Neural progenitor cell (in vitro differentiated cells): ENCODE results near the gene ASTN2. TPM values are rescaled to one million over a fixed set of nuclear protein-coding genes. Genes with fewer than 3 reads are reported as not detected.
"Not testable (repeated sequence)": the region's sequence is repeated elsewhere in the genome, so short reads cannot be mapped to it uniquely, and the experiment has no call there.

Experiments used
- DNase-seq: peaks from one replicate; pipeline ENCODE4 v3.0.0-alpha.2; 2016; ENCODE audit warnings: low spot score
- H2AFZ ChIP-seq: fragments of 200-600 bp; sonication (generic); replicated peaks from 2 replicates; pipeline ENCODE4 v1.6.1; 2016; ENCODE audit warnings: antibody characterized with exemption
- H3F3A ChIP-seq: fragments of 200-600 bp; sonication (generic); 2 replicates; pipeline ENCODE4 v1.6.1; 2016; ENCODE audit warnings: antibody characterized with exemption, low read depth
- H3K27ac ChIP-seq: fragments of 200-600 bp; sonication (generic); 2 replicates; pipeline ENCODE4 v1.5.1; 2016; ENCODE audit warnings: mild to moderate bottlenecking
- H3K27me3 ChIP-seq: fragments of 200-600 bp; sonication (generic); 2 replicates; pipeline ENCODE4 v1.6.1; 2016; ENCODE audit warnings: mild to moderate bottlenecking, moderate library complexity
- H3K36me3 ChIP-seq: fragments of 200-600 bp; sonication (generic); 2 replicates; pipeline ENCODE4 v1.5.1; 2016
- H3K4me1 ChIP-seq: fragments of 200-600 bp; sonication (generic); 2 replicates; pipeline ENCODE4 v1.6.1; 2016; ENCODE audit warnings: mixed run types
- H3K4me2 ChIP-seq: fragments of 200-600 bp; sonication (generic); 2 replicates; pipeline ENCODE4 v1.6.1; 2016
- H3K4me3 ChIP-seq: fragments of 200-600 bp; sonication (generic); 2 replicates; pipeline ENCODE4 v1.5.1; 2016
- H3K79me2 ChIP-seq: fragments of 200-600 bp; sonication (generic); 2 replicates; pipeline ENCODE4 v1.6.1; 2016; ENCODE audit warnings: low read depth
- H3K9ac ChIP-seq: fragments of 200-600 bp; sonication (generic); 2 replicates; pipeline ENCODE4 v1.6.1; 2016
- H3K9me3 ChIP-seq: fragments of 200-600 bp; sonication (generic); 2 replicates; pipeline ENCODE4 v1.5.1; 2016; ENCODE audit warnings: low read depth
- H4K20me1 ChIP-seq: fragments of 200-600 bp; sonication (generic); 2 replicates; pipeline ENCODE4 v1.6.1; 2016; ENCODE audit warnings: low read depth
- H3K27ac Mint-ChIP-seq: 3 replicates; pipeline ENCODE4 v1.8.0; 2021; ENCODE audit warnings: mixed read lengths
- H3K27me3 Mint-ChIP-seq: 2 replicates; pipeline ENCODE4 v1.8.0; 2022; ENCODE audit warnings: low read depth, mild to moderate bottlenecking, inconsistent platforms, moderate library complexity, mixed read lengths; ENCODE audit not compliant: insufficient read depth
- H3K36me3 Mint-ChIP-seq: 3 replicates; pipeline ENCODE4 v1.8.0; 2021; ENCODE audit warnings: mixed read lengths
- H3K4me1 Mint-ChIP-seq: 3 replicates; pipeline ENCODE4 v1.8.0; 2021; ENCODE audit warnings: mixed read lengths
- H3K4me3 Mint-ChIP-seq: 3 replicates; pipeline ENCODE4 v1.8.0; 2021; ENCODE audit warnings: mild to moderate bottlenecking, moderate library complexity, mixed read lengths
- H3K9me3 Mint-ChIP-seq: 3 replicates; pipeline ENCODE4 v1.8.0; 2020; ENCODE audit warnings: mixed read lengths
- CTCF ChIP-seq: fragments of 200-600 bp; sonication (generic); IDR thresholded peaks from 2 replicates; pipeline ENCODE4 v1.5.1; 2017; ENCODE audit warnings: antibody characterized with exemption, mild to moderate bottlenecking
- EZH2 ChIP-seq: fragments of 200-600 bp; sonication (generic); IDR thresholded peaks from 2 replicates; pipeline ENCODE4 v1.6.1; 2017; ENCODE audit warnings: antibody characterized with exemption, mild to moderate bottlenecking, moderate library complexity
- EZH2phosphoT487 ChIP-seq: fragments of 200-600 bp; sonication (generic); IDR thresholded peaks from 2 replicates; pipeline ENCODE4 v1.6.1; 2017; ENCODE audit warnings: antibody characterized with exemption
- total RNA-seq: library from RNA; depleted of rRNA; stranded (reverse); fragments of >200 nt; gene quantifications from 2 replicates; pipeline ENCODE4 v1.2.3, GENCODE V29; 2015; ENCODE audit warnings: low replicate concordance

ASTN2 gene
- total RNA-seq, 1 donor from 2014 or later = 8.0 TPM

GRCh38 chr9:116895961-116896360 lies 518.9 kb downstream of the ASTN2 start:
- no peak for TF ChIP-seq CTCF
- TF ChIP-seq EZH2 = no peak
- no peak for TF ChIP-seq EZH2phosphoT487
- no peaks in the 10 kb centered on the region for H3K36me3 ChIP-seq
- Mint-ChIP-seq H3K36me3 (no peaks in the 10 kb centered on the region), H3K27me3 (no peaks in the 10 kb centered on the region), H3K4me3 (no peak overlapping the region), H3K9me3 (peaks cover 6% of the 10 kb centered on the region), H3K27ac (no peak overlapping the region), H3K4me1 (no peaks in the 10 kb centered on the region)
- no peak overlapping the region for H3K9ac ChIP-seq
- H3F3A ChIP-seq = no peaks in the 10 kb centered on the region
- no peaks in the 10 kb centered on the region for H4K20me1 ChIP-seq
- no peak overlapping the region for H3K4me3 ChIP-seq
- H2AFZ ChIP-seq = no peak overlapping the region
- no peaks in the 10 kb centered on the region for H3K9me3 ChIP-seq
- H3K4me1 ChIP-seq = no peaks in the 10 kb centered on the region
- no peaks in the 10 kb centered on the region for H3K27me3 ChIP-seq
- H3K4me2 ChIP-seq = no peak overlapping the region
- H3K79me2 ChIP-seq = no peaks in the 10 kb centered on the region
- H3K27ac ChIP-seq = no peak overlapping the region
- no peak for DNase-seq

GRCh38 chr9:116891424-116891823 lies 523.4 kb downstream of the ASTN2 start:
- Histone ChIP-seq H3K9me3 (no peaks in the 10 kb centered on the region), H3K36me3 (no peaks in the 10 kb centered on the region), H3K4me3 (no peak overlapping the region), H2AFZ (no peak overlapping the region), H3K27me3 (no peaks in the 10 kb centered on the region), H3K4me2 (no peak overlapping the region), H3K27ac (no peak overlapping the region), H4K20me1 (no peaks in the 10 kb centered on the region), H3F3A (no peaks in the 10 kb centered on the region), H3K4me1 (no peaks in the 10 kb centered on the region), H3K79me2 (no peaks in the 10 kb centered on the region), H3K9ac (no peak overlapping the region)
- no peaks in the 10 kb centered on the region for H3K27me3 Mint-ChIP-seq
- H3K9me3 Mint-ChIP-seq = no peaks in the 10 kb centered on the region
- H3K36me3 Mint-ChIP-seq = no peaks in the 10 kb centered on the region
- no peak overlapping the region for H3K27ac Mint-ChIP-seq
- H3K4me1 Mint-ChIP-seq = no peaks in the 10 kb centered on the region
- TF ChIP-seq EZH2phosphoT487 (no peak), CTCF (no peak), EZH2 (no peak)
- no peak for DNase-seq
- H3K4me3 Mint-ChIP-seq = no peak overlapping the region

- H3K9ac ChIP-seq, H3K27me3 ChIP-seq, H3K4me1 Mint-ChIP-seq, H3K4me3 Mint-ChIP-seq, H3F3A ChIP-seq, H2AFZ ChIP-seq, H3K4me1 ChIP-seq, DNase-seq, H3K27me3 Mint-ChIP-seq, H4K20me1 ChIP-seq, H3K4me3 ChIP-seq, H3K9me3 ChIP-seq, H3K36me3 Mint-ChIP-seq, H3K27ac Mint-ChIP-seq, H3K79me2 ChIP-seq, H3K27ac ChIP-seq, H3K4me2 ChIP-seq, H3K36me3 ChIP-seq, H3K9me3 Mint-ChIP-seq: not testable (repeated sequence)
These were observed 526.4 kb downstream of the ASTN2 start for GRCh38 chr9:116888476-116888875.

- Histone ChIP-seq H3K27me3 (no peaks in the 10 kb centered on the region), H3K4me2 (no peak overlapping the region), H4K20me1 (no peaks in the 10 kb centered on the region), H3F3A (no peaks in the 10 kb centered on the region), H3K79me2 (no peaks in the 10 kb centered on the region), H3K4me1 (no peaks in the 10 kb centered on the region), H3K9ac (no peak overlapping the region), H3K4me3 (no peak overlapping the region), H3K27ac (no peak overlapping the region), H3K9me3 (no peaks in the 10 kb centered on the region), H3K36me3 (no peaks in the 10 kb centered on the region), H2AFZ (no peak overlapping the region)
- Mint-ChIP-seq H3K4me3 (no peak overlapping the region), H3K4me1 (no peaks in the 10 kb centered on the region), H3K36me3 (no peaks in the 10 kb centered on the region), H3K27ac (no peak overlapping the region), H3K9me3 (no peaks in the 10 kb centered on the region), H3K27me3 (peaks cover 2% of the 10 kb centered on the region)
- TF ChIP-seq EZH2 (no peak), CTCF (no peak), EZH2phosphoT487 (no peak)
- no peak for DNase-seq
These were observed 526.8 kb downstream of the ASTN2 start for GRCh38 chr9:116888066-116888465.
